Small intestine (tissue), 7 donors: Measurements from ENCODE around the gene ALG9. TPM values are rescaled to one million over a fixed set of nuclear protein-coding genes. Genes with fewer than 3 reads are reported as not detected.

Source experiments
- DNase-seq, 2 donors: peaks; one replicate each; pipeline versions ENCODE4 v3.0.0 to v3.0.0-alpha.2; 2013
- FAIRE-seq: peaks from 2 replicates; lab custom pipeline; 2012; peaks lifted over from hg19 to GRCh38; lab: Jason Lieb, UNC
- H3K27ac ChIP-seq, 3 donors: one replicate each; pipeline ENCODE4 v1.5.1; 2013; ENCODE audit warnings: low read length in 2 of 3, mild to moderate bottlenecking in 2 of 3, control low read depth in 1 of 3, inconsistent platforms in 1 of 3, low read depth in 1 of 3, moderate library complexity in 1 of 3
- H3K27me3 ChIP-seq, 3 donors: one replicate each; pipeline ENCODE4 v1.6.1; 2013; ENCODE audit warnings: low read length in 3 of 3, inconsistent platforms in 1 of 3; ENCODE audit not compliant: control insufficient read depth in 3 of 3, insufficient read depth in 3 of 3
- H3K36me3 ChIP-seq, 3 donors: one replicate each; pipeline ENCODE4 v1.6.1; 2013; ENCODE audit warnings: low read length in 3 of 3, inconsistent platforms in 1 of 3, low read depth in 1 of 3, mild to moderate bottlenecking in 1 of 3, moderate library complexity in 1 of 3; ENCODE audit not compliant: control insufficient read depth in 3 of 3, insufficient read depth in 2 of 3
- H3K4me1 ChIP-seq, 3 donors: one replicate each; pipeline ENCODE4 v1.6.1; 2013; ENCODE audit warnings: low read length in 2 of 3, inconsistent platforms in 1 of 3, low read depth in 1 of 3, mild to moderate bottlenecking in 1 of 3, moderate library complexity in 1 of 3; ENCODE audit not compliant: control insufficient read depth in 3 of 3, insufficient read depth in 2 of 3
- H3K4me3 ChIP-seq, 3 donors: one replicate each; pipeline ENCODE4 v1.5.1; 2013; ENCODE audit warnings: low read length in 3 of 3, control low read depth in 1 of 3, inconsistent platforms in 1 of 3, low read depth in 1 of 3, mild to moderate bottlenecking in 1 of 3, moderate library complexity in 1 of 3
- H3K9me3 ChIP-seq, 2 donors: one replicate each; pipeline ENCODE4 v1.6.1; 2013; ENCODE audit warnings: low read depth in 1 of 2, low read length in 1 of 2; ENCODE audit not compliant: control insufficient read depth in 2 of 2, insufficient read depth in 1 of 2
- whole genome bisulfite sequencing, 3 donors: extraction: QIAGEN DNeasy Blood & Tissue Kit; methylation state at CpG; one replicate each; pipeline ENCODE4 v1.1.7; 2013; 5-methylcytosine and 5-hydroxymethylcytosine counted together
- polyA plus RNA-seq, 4 donors: library from polyadenylated mRNA; stranded (reverse) in 3 of 4; unstranded in 1 of 4; fragments of 200-250 nt in 3 of 4; fragments of 120-200 nt in 1 of 4; gene quantifications; one replicate each; pipeline versions ENCODE4 v1.2.1 to v1.2.3, GENCODE V29; 2013
- donor health status: healthy with polysubstance abuse.
- donor health status: control.
- donor health status: control.
- donor health status: Bipolar disorder and iron deficiency.
- donor health status: healthy.

ALG9 gene
- polyA plus RNA-seq, 4 donors, result 15.7 to 31.9 (median 17.3) TPM

DNA sequence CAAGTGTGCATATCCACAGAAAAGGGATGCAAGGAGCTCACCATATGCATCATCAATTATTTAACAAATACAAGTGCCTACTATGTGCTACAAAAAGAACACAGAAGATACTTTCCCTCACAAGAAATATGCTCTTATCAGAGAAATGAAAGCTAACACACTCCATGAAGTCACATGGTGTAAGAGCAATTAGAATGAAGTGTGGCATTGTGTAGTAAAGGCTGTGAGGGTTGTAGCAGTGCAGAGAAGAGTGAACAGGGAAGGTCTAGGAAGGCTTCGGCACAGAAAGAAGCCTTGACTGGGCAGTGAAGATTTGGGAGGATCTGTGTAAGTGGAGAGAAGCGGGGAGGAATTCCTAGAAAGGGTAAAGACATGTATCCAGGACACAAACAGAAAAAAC is 127.7 kb downstream of the ALG9 start:
- Histone ChIP-seq H3K9me3 (no peaks in the 10 kb centered on the region), H3K4me3 (no peak overlapping the region), H3K27ac (no peak overlapping the region), H3K36me3 (peaks cover 6 to 27% (median 26%) of the 10 kb centered on the region in 3 donors), H3K4me1 (peaks cover 0 to 5% (median 2%) of the 10 kb centered on the region in 3 donors), H3K27me3 (no peaks in the 10 kb centered on the region)
- FAIRE-seq (no peak), DNase-seq (no peak)
- 97 to 98% (median 98%) methylated on average over 2 of the region's 2 CpGs for WGBS, 3 donors

DNA sequence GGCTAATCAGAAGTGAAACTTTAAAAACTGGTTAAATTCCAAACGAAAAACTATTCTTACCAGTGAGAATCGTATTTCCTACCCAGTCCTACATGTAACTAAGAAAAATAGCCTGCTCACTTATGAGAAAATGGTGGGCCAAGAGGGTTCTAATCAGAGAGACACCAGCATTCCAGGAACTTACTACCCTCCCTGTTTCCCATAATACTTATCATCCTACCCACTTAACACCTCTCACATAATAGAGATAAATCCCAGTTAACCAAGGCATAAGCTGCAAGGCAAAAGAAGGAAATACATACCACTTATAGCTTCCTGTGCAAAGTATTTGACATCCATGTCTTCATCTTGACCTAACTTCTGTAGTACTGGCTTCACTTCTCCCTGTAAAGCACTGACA is 129.6 kb downstream of the ALG9 start:
- H3K36me3 ChIP-seq, result peaks cover 6 to 31% (median 20%) of the 10 kb centered on the region in 3 donors
- H3K27me3 ChIP-seq, result no peaks in the 10 kb centered on the region
- FAIRE-seq (no peak), DNase-seq (no peak)
- no peak overlapping the region for H3K4me3 ChIP-seq
- no peaks in the 10 kb centered on the region for H3K9me3 ChIP-seq
- H3K4me1 ChIP-seq, result peaks cover 0 to 19% (median 0%) of the 10 kb centered on the region in 3 donors
- 73 to 83% (median 82%) methylated on average over 2 of the region's 2 CpGs for WGBS, 3 donors
- H3K27ac ChIP-seq, result no peak overlapping the region

DNA sequence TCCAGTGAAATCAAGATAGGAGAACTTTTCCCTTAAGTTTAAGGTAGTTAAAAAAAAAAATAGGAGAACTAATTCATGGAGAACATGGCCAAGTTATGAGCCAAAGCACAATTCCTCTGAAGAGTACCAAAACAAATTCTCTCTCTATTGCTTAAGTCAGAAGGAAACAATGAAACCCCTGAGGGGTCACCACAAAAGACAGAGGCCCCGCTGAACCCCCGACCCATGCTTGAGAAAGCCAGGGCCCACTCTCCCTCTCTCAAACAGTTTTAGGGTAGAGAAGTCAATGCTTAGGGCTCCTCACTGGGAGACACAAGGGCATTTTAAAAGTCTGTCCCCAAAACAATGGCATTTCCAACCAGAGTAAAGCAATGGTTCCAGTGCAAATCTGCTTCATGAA is 132.1 kb downstream of the ALG9 start:
- H3K27ac ChIP-seq, result no peak overlapping the region
- DNase-seq (no peak), FAIRE-seq (no peak)
- peaks cover 6 to 51% (median 14%) of the 10 kb centered on the region in 3 donors for H3K36me3 ChIP-seq
- H3K9me3 ChIP-seq, result no peaks in the 10 kb centered on the region
- H3K4me3 ChIP-seq, result no peak overlapping the region
- 95 to 98% (median 96%) methylated on average over 2 of the region's 2 CpGs for WGBS, 3 donors
- no peaks in the 10 kb centered on the region for H3K27me3 ChIP-seq
- H3K4me1 ChIP-seq, result peaks cover 0 to 33% (median 0%) of the 10 kb centered on the region in 3 donors

DNA sequence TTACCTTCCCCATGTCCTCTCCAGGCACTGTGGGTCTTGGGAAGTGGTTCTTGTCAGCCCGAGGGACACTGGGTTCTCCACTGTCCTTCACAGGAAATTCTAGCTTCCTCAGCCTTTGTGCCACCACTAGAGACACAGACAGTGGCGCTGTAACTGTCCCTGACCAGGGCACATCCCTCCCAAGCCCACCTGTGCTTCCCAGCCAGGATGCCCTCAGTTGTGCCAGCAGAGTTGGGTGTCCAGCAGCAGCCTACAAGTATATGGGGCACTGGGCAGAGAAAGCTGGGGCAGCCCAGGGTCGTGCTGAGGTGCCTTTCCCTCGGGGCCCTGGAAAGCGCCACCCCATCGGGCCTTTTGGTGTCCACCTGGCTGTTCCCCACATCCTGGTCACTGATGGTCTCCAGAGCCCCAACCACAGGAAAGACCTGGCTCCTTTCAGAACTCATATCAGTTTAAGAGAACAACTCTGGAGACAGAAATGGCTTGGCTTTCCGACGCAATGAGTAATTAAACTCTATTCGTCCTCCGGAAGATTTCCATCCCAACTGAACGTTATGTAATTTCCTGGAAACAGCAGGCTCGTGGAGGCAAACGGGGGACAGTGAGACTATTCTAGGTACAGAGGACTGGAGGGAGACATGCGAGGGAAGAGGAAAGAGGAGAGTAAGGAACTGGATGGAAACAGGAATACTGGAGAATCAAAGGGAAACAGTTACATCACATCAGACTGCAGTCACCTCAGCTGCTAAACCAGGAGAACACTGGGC is 133.8 kb downstream of the ALG9 start:
- Histone ChIP-seq H3K9me3 (no peaks in the 10 kb centered on the region), H3K27me3 (no peaks in the 10 kb centered on the region), H3K27ac (peak overlapping the region in 2 of 3 donors; percentile 9 to 97), H3K4me3 (no peak overlapping the region), H3K4me1 (peaks cover 0 to 39% (median 0%) of the 10 kb centered on the region in 3 donors), H3K36me3 (peaks cover 0 to 51% (median 5%) of the 10 kb centered on the region in 3 donors)
- DNase-seq (no peak), FAIRE-seq (no peak)
- 71 to 82% (median 78%) methylated on average over 14 of the region's 14 CpGs for WGBS, 3 donors

DNA sequence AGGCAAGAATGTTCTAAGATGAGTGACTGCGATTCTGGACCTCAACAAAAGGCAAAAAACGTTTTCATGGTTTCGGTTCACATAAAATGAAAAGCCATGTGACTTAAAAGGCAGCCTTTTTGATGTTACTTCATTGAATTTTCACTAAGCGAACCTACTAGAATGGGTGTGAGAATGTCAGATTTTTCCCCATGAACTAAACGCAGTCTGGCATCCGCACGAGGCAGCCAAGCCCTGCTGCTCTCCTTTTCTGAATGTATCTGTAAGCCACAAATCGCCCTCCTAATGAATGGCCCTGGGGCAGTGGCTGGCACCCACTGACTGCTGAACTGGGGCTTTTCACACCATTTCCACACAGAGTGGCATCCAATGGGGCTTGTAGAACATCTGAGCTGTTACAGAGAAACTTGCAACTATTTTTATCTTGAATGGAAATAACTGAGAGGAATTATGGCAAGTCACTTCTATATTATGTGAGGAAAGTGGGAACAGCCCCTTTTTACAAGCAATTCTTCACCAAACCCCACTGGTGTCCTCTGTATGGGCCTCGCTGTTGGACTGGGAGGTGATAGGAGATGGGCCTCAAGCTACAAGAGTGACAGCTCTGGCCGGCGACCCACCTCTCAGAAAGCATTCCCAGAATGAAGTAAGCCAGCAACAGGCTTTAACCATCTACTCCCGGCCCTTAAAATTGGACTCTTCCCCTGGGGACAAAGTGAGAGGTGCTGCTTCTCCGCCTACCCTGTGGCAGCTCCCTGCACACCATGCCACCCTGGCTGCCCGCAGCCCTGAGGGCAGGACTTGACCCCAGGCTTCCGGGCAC is 134.5 kb downstream of the ALG9 start:
- Histone ChIP-seq H3K9me3 (no peaks in the 10 kb centered on the region), H3K27me3 (no peaks in the 10 kb centered on the region), H3K4me3 (no peak overlapping the region), H3K27ac (peak overlapping the region; percentile 35 to 97 (median 78)), H3K36me3 (peaks cover 0 to 56% (median 3%) of the 10 kb centered on the region in 3 donors), H3K4me1 (peaks cover 0 to 41% (median 0%) of the 10 kb centered on the region in 3 donors)
- WGBS, 3 donors, result 79 to 87% (median 81%) methylated on average over 15 of the region's 15 CpGs
- no peak for FAIRE-seq
- DNase-seq, result no peak

Other genes with a start within 250 kb of the ALG9 start
- gene PPP2R1B, start 105.2 kb downstream of the ALG9 start, polyA plus RNA-seq, result 10 to 100 TPM in 3 of 4 donors, 1 to 10 TPM in 1; 9.5 to 38.4 (median 14.4) TPM
- 1 to 10 TPM in 3 of 4 donors, under 1 TPM in 1; 0.67 to 3.3 (median 1.6) TPM for gene FDXACB1, start 7.6 kb upstream of the ALG9 start, polyA plus RNA-seq
- gene CFAP68, start 8.0 kb upstream of the ALG9 start, polyA plus RNA-seq, result 10 to 100 TPM; 21.2 to 44.2 (median 27.5) TPM
- 100 to 1,000 TPM in 1 of 4 donors, 10 to 100 TPM in 3; 12.4 to 260 (median 45.0) TPM for gene CRYAB, start 40.2 kb upstream of the ALG9 start, polyA plus RNA-seq
- 1 to 10 TPM in 3 of 4 donors, not detected in 1; 1.7 to 4.3 (median 3.0) TPM for gene HSPB2, start 41.2 kb upstream of the ALG9 start, polyA plus RNA-seq
- gene C11orf52, start 47.3 kb upstream of the ALG9 start, polyA plus RNA-seq, result 10 to 100 TPM; 10.3 to 33.5 (median 24.9) TPM
- 1 to 10 TPM; 1.3 to 9.7 (median 5.1) TPM for gene DIXDC1, start 65.8 kb upstream of the ALG9 start, polyA plus RNA-seq
- 10 to 100 TPM; 24.0 to 28.4 (median 24.5) TPM for gene DLAT, start 153.8 kb upstream of the ALG9 start, polyA plus RNA-seq
- 1 to 10 TPM in 2 of 4 donors, under 1 TPM in 1, not detected in 1; 0.67 to 1.2 (median 1.1) TPM for gene PIH1D2, start 202.4 kb upstream of the ALG9 start, polyA plus RNA-seq
- gene NKAPD1, start 202.7 kb upstream of the ALG9 start, polyA plus RNA-seq, result 10 to 100 TPM in 2 of 4 donors, 1 to 10 TPM in 2; 8.3 to 26.4 (median 12.7) TPM
- 100 to 1,000 TPM in 1 of 4 donors, 10 to 100 TPM in 3; 53.3 to 154 (median 94.4) TPM for gene TIMM8B, start 215.2 kb upstream of the ALG9 start, polyA plus RNA-seq
- 100 to 1,000 TPM; 145 to 421 (median 229) TPM for gene SDHD, start 215.3 kb upstream of the ALG9 start, polyA plus RNA-seq